GM21367 (cell line): ENCODE data around the gene GID8.
A peak's percentile ranks its signal among the peaks of the same experiment; 100 is the strongest.

Source experiments
- ATAC-seq: cut with Tn5 transposase; IDR thresholded peaks from one replicate; pipeline ENCODE4 v1.9.1; 2021; ENCODE audit not compliant: unreplicated experiment

The GID8 gene

GRCh38 chr20:62938105-62938888, at the start of gene GID8:
TSS of gene GID8 (plus strand) at chr20:62938147. CDS start at chr20:62941503, 3,356 bp downstream.
- ATAC-seq: peak; percentile 41

GRCh38 chr20:62888406-62888805, 49.5 kb upstream of the GID8 start:
- no peak for ATAC-seq

GRCh38 chr20:62888910-62889309, 49.0 kb upstream of the GID8 start:
- ATAC-seq: no peak

- ATAC-seq: no peak
These were observed 48.5 kb upstream of the GID8 start for GRCh38 chr20:62889411-62889810.

- no peak for ATAC-seq
These were observed 48.1 kb upstream of the GID8 start for GRCh38 chr20:62889871-62890270.

- ATAC-seq: no peak
These were observed 47.5 kb upstream of the GID8 start for GRCh38 chr20:62890444-62890843.

- no peak for ATAC-seq
These were observed 46.8 kb upstream of the GID8 start for GRCh38 chr20:62891111-62891510.

GRCh38 chr20:62892348-62893304, 45.3 kb upstream of the GID8 start:
- no peak for ATAC-seq

- ATAC-seq: no peak
These were observed 44.2 kb upstream of the GID8 start for GRCh38 chr20:62893700-62894099.

GRCh38 chr20:62894261-62894660, 43.7 kb upstream of the GID8 start:
- ATAC-seq: no peak

- no peak for ATAC-seq
These were observed 42.4 kb upstream of the GID8 start for GRCh38 chr20:62895539-62895938.

GRCh38 chr20:62896526-62896925, 41.4 kb upstream of the GID8 start:
- ATAC-seq: no peak

GRCh38 chr20:62897666-62898065, 40.3 kb upstream of the GID8 start:
- ATAC-seq: no peak

- no peak for ATAC-seq
These were observed 39.6 kb upstream of the GID8 start for GRCh38 chr20:62898093-62898964.

- no peak for ATAC-seq
These were observed 38.8 kb upstream of the GID8 start for GRCh38 chr20:62898970-62899632.

GRCh38 chr20:62899633-62900051, 38.3 kb upstream of the GID8 start:
- no peak for ATAC-seq

GRCh38 chr20:62900052-62900691, 37.8 kb upstream of the GID8 start:
- peak; percentile 69 for ATAC-seq

- no peak for ATAC-seq
These were observed 37.0 kb upstream of the GID8 start for GRCh38 chr20:62900692-62901584.

- no peak for ATAC-seq
These were observed 36.1 kb upstream of the GID8 start for GRCh38 chr20:62901891-62902290.
